HEK293T (cell line): ENCODE measurements around the gene KRTAP22-1.

ENCODE experiments used
- CTBP1 ChIP-seq: fragments of 450-650 bp; IDR thresholded peaks from 2 replicates; pipeline ENCODE4 v1.6.1; 2016; ENCODE audit warnings: borderline replicate concordance
- FOXA1 ChIP-seq: fragments of 450-650 bp; IDR thresholded peaks from 2 replicates; pipeline ENCODE4 v1.6.1; 2016; ENCODE audit warnings: mild to moderate bottlenecking
- SUZ12 ChIP-seq: fragments of 450-650 bp; IDR thresholded peaks from 2 replicates; pipeline ENCODE4 v1.6.1; 2016; ENCODE audit warnings: mild to moderate bottlenecking
- ZNF384 ChIP-seq: fragments of 450-650 bp; IDR thresholded peaks from 2 replicates; pipeline ENCODE4 v1.6.1; 2016
- TF ChIP-seq, protein P1 (sequence below): fragments of 450-650 bp; IDR thresholded peaks from 2 replicates; pipeline ENCODE4 v1.6.1; 2016

- TF ChIP-seq CTBP1 (no peak), SUZ12 (no peak), ZNF384 (no peak), FOXA1 (no peak)
- TF ChIP-seq, protein P1, sequence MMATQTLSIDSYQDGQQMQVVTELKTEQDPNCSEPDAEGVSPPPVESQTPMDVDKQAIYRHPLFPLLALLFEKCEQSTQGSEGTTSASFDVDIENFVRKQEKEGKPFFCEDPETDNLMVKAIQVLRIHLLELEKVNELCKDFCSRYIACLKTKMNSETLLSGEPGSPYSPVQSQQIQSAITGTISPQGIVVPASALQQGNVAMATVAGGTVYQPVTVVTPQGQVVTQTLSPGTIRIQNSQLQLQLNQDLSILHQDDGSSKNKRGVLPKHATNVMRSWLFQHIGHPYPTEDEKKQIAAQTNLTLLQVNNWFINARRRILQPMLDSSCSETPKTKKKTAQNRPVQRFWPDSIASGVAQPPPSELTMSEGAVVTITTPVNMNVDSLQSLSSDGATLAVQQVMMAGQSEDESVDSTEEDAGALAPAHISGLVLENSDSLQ: no peak
Observed at GRCh38 chr21:30582870-30583269, 18.0 kb upstream of the KRTAP22-1 start.
